HCT116 (cell line): ENCODE measurements around the gene RAD9A.

Experiments used
- CTCF ChIP-seq, 3 experiments: fragments of 200-600 bp in 1 of 3; sonication (generic) in 1 of 3; IDR thresholded peaks in 2 of 3; conservative IDR thresholded peaks in 1 of 3; 2 replicates each; pipeline ENCODE4 v1.5.1; 2012 to 2017; ENCODE audit warnings: low read depth in 2 of 3, low read length in 2 of 3, antibody characterized with exemption in 1 of 3, borderline replicate concordance in 1 of 3, control low read depth in 1 of 3, mild to moderate bottlenecking in 1 of 3, mixed read lengths in 1 of 3, mixed run types in 1 of 3, moderate library complexity in 1 of 3; ENCODE audit not compliant: insufficient read depth in 1 of 3
- ELF1 ChIP-seq: IDR thresholded peaks from 2 replicates; pipeline ENCODE4 v1.6.1; 2012; ENCODE audit warnings: low read depth, borderline replicate concordance
- EZH2 ChIP-seq: fragments of 200-600 bp; sonication (generic); IDR thresholded peaks from 2 replicates; pipeline ENCODE4 v1.6.1; 2017; ENCODE audit warnings: antibody characterized with exemption, mixed run types
- JUND ChIP-seq: IDR thresholded peaks from 2 replicates; pipeline ENCODE4 v1.6.1; 2012
- MAX ChIP-seq: IDR thresholded peaks from 2 replicates; pipeline ENCODE4 v1.6.1; 2012
- POLR2A ChIP-seq: IDR thresholded peaks from 2 replicates; pipeline ENCODE4 v1.7.0; 2011; ENCODE audit warnings: borderline replicate concordance; ENCODE audit not compliant: insufficient read depth, insufficient read length; ENCODE audit errors: extremely low read depth
- POLR2AphosphoS5 ChIP-seq: IDR thresholded peaks from 2 replicates; pipeline ENCODE4 v1.6.1; 2011; ENCODE audit warnings: mild to moderate bottlenecking, low read depth, low read length, moderate library complexity
- REST ChIP-seq: IDR thresholded peaks from 2 replicates; pipeline ENCODE4 v1.6.1; 2012; ENCODE audit warnings: low read depth
- SRF ChIP-seq: IDR thresholded peaks from 2 replicates; pipeline ENCODE4 v1.6.1; 2012; ENCODE audit warnings: low read depth
- ZBTB33 ChIP-seq: IDR thresholded peaks from 2 replicates; pipeline ENCODE4 v1.6.1; 2011; ENCODE audit warnings: mild to moderate bottlenecking, low read length, moderate library complexity; ENCODE audit not compliant: insufficient replicate concordance; ENCODE audit errors: extremely low read depth
- ZNF274 ChIP-seq: fragments of 200-500 bp; sonication (Bioruptor generic); IDR thresholded peaks from 2 replicates; pipeline ENCODE4 v1.6.1; 2014; ENCODE audit warnings: mild to moderate bottlenecking, low read depth, low read length, inconsistent platforms

GRCh38 chr11:67412495-67413179 is 20.9 kb downstream of the RAD9A start:
- TF ChIP-seq POLR2AphosphoS5: no peak
- no peak for TF ChIP-seq CTCF (IDR thresholded peaks at IDR 0.05 in 2 of 3, conservative IDR thresholded peaks at IDR 0.05 in 1 of 3; ENCODE audit: borderline replicate concordance in 1 of 3, insufficient read depth in 1 of 3, low read depth in 2 of 3, low read length in 2 of 3)
- TF ChIP-seq EZH2: no peak
- TF ChIP-seq POLR2A: no peak
- TF ChIP-seq SRF: no peak
- TF ChIP-seq ZNF274: no peak
- TF ChIP-seq ZBTB33: no peak
- TF ChIP-seq ELF1: no peak
- no peak for TF ChIP-seq JUND
- no peak for TF ChIP-seq REST
- no peak for TF ChIP-seq MAX
